ENCODE measurements around the gene F2.
"Not testable (repeated sequence)": the region's sequence is repeated elsewhere in the genome, so short reads cannot be mapped to it uniquely, and the experiment has no call there.

Gene F2

GRCh38 chr11:46686886-46687795 is 31.9 kb upstream of the F2 start:
- DNase-seq = peak in 2 of 3 experiments; percentile 8

DNA sequence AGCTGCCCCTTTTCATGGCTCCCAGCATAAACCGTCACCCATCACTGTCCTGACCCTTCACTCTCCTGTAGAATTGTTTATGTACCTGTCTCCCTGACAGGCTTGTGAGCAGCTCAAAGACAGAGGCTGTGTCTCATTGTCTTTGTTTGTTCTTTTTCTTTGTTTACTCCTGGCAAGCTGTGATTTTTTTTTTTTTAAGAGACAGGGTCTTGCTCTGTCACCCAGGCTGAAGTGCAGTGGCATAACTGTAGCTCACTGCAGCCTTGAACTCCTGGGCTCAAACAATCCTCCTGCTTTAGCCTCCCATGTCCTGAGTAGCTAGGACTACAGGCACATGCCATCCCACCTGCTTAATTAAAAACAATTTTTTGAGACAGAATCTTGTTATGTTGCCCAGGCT is 28.3 kb upstream of the F2 start:
- DNase-seq = no peak

DNA sequence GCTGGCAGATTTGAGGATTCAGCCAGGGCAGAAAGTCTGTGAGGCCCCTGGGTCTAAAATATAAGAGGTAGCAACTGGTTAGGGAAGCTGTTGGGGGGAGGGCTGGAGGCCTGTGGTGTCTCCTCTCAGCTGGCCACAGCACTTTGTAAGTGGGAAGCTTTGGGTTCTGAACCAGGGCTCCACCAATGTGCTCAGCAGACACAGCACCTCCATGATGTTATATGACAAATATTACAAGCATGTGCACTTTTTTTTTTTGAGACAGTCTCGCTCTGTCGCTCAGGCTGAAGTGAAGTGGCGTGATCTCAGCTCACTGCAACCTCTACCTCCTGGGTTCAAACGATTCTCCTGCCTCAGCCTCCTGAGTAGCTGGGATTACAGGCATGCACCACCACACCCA is 26.6 kb upstream of the F2 start:
- no peak for DNase-seq

DNA sequence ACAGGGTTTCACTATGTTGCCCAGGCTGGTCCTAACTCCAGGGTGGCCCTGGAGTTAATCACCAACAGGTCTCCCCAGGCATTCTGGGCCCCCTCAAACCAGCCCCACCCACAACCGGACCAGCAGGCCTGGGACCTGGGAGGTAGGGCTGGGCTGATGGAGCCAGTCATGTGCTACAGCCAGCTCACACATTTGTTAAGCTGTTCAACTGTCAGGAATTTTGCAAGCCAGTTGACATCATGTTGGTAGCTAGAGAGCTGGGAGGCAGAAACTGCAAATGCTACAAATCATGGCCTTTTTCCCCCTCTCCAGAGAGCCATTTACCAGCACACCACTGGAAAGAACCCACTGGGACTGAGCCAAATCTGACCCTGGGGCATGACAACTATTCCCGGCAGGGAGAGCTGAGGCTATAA is 25.4 kb upstream of the F2 start:
- DNase-seq = no peak

- no peak for DNase-seq
Measured at GRCh38 chr11:46694072-46694471, 24.9 kb upstream of the F2 start.

DNA sequence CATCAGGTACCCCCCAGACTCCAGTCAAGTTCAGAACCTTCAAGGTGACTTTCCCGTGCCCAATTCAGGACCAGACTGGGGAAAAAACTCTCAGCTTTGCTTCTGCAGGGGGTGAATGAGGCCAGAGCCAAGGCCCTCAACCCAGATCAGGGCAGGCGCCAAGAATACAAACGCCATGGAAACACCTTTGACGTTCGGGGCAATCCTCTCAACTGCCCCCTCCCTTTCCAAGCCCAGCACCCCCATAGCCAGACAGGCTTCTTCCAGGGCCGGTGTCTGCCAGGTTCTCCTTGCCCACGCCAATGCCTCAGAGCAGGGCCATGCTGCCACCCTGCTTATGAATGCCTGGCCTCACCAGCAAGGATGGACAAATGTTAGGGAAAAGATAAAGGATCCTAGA is 24.4 kb upstream of the F2 start:
- no peak for DNase-seq

GRCh38 chr11:46695345-46696211 is 23.4 kb upstream of the F2 start:
- no peak for DNase-seq

- no peak for DNase-seq
Measured at GRCh38 chr11:46696212-46696558, 22.8 kb upstream of the F2 start.

DNA sequence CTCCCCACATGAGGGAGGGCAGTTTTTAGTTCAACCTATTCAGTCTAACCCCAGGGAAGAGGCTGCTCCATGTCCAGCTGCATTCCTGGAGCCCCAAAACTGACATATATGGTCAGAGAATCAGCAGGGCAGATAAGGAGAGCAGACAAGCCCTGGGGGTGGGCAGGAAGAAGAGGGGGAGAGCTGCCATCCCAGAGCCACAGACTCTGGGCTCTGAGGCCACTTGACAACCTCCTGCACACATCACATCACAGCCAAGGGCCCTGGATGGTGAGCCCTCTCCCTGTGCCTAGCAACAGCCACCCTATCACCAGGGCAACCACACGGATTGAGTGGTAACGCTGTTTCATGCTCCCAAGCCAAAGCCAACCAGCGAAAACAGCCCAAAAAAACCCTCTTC is 21.7 kb upstream of the F2 start:
- peak in 2 of 3 experiments; percentile 38 to 72 for DNase-seq

DNA sequence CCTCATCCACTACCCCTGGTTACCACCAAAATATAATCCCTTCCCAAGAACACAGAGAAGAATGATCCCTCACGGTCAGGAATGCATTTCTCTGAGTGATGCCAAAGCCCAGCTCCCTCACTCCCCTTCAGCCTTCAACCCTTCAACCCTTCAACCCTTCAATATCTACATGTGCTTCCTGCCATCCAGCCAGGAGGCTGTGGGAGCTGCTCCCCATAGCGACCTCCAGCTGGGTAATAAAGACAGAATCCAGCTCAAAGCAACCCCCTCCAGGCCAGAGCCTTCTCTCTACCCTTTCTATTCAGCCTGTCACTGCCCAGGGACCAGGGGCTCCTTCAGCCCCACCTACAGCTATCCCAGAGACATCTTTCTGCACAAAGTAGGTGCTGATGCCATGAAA is 21.3 kb upstream of the F2 start:
- DNase-seq = peak in 1 of 3 experiments; percentile 14

- DNase-seq = no peak
Measured at GRCh38 chr11:46698597-46698996, 20.4 kb upstream of the F2 start.

- peak; percentile 97 to 99 (median 99) for DNase-seq
Measured at GRCh38 chr11:46700241-46701077, 18.6 kb upstream of the F2 start, which contains the start of the genes ARHGAP1 and ZNF408. ARHGAP1 (minus strand) TSS chr11:46700619; CDS start chr11:46696107, 4,512 bp downstream. ZNF408 (plus strand) TSS chr11:46701031; CDS start chr11:46701048, 17 bp downstream.

DNA sequence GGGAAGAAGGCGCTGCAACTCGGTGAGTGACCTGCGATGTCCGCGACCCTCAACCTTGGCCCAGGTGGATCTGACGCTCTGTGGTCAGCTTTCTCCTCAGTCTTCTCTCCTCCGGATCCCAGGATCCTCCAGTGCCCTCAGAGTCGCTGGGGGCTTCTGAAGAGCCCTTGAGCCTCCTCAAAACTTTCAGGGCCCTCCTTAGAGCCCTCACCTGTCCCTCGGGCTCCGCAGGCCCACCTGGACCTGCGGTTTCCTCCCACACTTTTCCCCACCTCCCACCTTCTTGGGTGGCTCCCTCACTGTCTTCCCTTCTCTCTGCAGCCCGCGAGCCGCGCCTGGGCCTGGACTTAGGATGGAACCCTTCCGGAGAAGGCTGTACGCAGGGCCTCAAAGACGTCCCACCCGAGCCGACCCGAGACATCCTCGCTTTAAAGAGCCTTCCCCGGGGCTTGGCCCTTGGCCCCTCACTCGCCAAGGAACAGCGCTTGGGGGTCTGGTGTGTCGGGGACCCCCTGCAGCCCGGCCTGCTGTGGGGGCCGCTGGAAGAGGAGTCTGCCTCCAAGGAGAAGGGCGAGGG is 17.8 kb upstream of the F2 start:
- DNase-seq = no peak

- DNase-seq = no peak
Measured at GRCh38 chr11:46705070-46705688, 13.8 kb upstream of the F2 start.

DNA sequence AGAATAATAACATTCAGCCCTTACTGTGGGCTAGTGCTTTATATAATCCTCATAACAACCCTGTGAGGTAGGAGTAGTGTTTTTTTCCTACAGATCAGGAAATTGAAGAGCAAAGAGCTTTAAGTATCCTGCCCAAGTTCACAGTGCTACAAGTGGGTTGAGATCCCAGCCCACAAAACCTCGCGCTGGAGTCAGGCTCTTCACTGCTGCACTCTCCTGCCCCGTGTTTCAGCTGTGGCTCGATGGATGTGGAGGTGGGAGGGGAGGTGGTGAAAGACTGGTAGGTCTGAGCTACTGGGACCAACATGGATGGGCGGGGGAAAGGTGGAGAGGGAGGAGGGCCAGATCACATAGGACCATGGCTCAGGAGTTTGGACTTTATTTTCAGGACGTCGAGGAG is 12.1 kb upstream of the F2 start:
- DNase-seq = no peak

DNA sequence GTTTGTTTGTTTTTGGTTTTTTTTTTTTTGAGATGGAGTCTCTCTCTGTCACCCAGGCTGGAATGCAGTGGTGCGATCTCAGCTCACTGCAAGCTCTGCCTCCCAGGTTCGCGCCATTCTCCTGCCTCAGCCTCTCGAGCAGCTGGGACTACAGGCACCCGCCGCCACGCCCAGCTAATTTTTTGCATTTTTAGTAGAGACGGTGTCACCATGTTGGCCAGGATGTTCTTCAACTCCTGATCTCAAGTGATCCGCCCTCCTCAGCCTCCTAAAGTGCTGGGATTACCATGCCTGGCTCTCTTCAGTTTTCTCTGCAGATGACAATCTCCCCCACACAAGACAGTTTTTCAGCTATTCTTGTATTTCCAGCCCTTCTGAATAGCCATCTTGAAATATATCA is 9.7 kb upstream of the F2 start:
- DNase-seq = not testable (repeated sequence)

- DNase-seq = no peak
Measured at GRCh38 chr11:46710821-46711269, 8.2 kb upstream of the F2 start.

- DNase-seq = no peak
Measured at GRCh38 chr11:46711303-46711702, 7.7 kb upstream of the F2 start.

DNA sequence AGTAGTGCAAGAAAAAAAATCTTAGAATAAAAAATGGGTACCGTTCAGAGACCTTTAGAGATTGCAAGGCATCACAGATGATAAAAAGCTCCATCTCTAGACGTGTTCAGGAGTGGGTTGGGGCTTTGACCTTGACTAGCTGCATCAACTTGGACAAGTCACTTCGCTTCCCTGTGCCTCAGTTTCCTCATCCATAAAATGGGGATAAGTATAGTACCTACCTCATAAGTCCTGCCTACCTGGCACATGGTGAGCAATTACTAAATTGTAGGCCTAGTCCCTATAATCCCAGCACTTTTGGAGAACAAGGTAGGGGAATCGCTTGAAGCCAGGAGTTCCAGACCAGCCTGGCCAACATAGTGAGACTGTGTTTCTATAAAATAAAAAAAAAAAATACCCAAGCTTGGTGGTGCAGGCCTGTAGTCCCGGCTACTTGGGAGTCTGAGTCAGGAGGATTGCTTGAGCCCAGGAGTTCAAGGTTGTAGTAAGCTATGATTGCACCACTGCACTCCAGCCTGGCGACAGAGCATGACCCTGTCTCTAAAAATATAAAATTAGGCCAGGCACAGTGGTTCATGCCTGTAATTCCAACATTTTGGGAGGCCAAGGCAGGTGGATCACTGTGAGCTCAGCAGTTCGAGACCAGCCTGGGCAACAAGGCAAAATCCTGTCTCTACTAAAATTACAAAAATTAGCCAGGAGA is 6.0 kb upstream of the F2 start:
- DNase-seq = no peak

DNA sequence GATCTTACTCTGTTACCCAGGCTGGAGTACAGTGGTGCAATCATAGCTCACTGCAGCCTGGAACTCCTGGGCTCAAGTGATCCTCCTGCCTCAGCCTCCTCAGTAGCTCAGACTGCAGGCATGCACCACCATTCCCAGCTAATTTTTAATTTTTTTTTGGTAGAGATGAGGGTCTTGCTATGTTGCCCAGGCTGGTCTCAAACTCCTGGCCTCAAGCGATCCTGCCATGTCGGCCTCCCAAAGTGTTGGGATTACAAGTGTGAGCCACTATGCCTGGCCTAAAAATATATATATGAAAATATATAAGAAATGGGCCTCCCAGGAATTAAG is 1.2 kb upstream of the F2 start:
- not testable (repeated sequence) for DNase-seq
